Liver (tissue), 9 donors: ENCODE measurements around the gene CSNK1G1. TPM values are rescaled to one million over a fixed set of nuclear protein-coding genes. Genes with fewer than 3 reads are reported as not detected.

Experiments used
- DNase-seq: peaks from one replicate; pipeline ENCODE4 v3.0.0-alpha.2; 2017; ENCODE audit warnings: low spot score
- H3K27ac ChIP-seq, 2 donors: one replicate each; pipeline ENCODE4 v1.7.0; 2013; ENCODE audit warnings: inconsistent platforms in 2 of 2, low read length in 2 of 2, control low read depth in 1 of 2, low read depth in 1 of 2, mild to moderate bottlenecking in 1 of 2
- H3K27me3 ChIP-seq, 4 donors: one replicate each; pipeline versions ENCODE4 v1.6.1 to v1.7.0; 2013; ENCODE audit warnings: low read length in 3 of 4, inconsistent platforms in 1 of 4, mild to moderate bottlenecking in 1 of 4, moderate library complexity in 1 of 4; ENCODE audit not compliant: control insufficient read depth in 4 of 4, insufficient read depth in 4 of 4
- H3K36me3 ChIP-seq, 4 donors: one replicate each; pipeline versions ENCODE4 v1.6.1 to v1.7.0; 2013; ENCODE audit warnings: low read length in 3 of 4, mild to moderate bottlenecking in 3 of 4, low read depth in 1 of 4, moderate library complexity in 1 of 4; ENCODE audit not compliant: control insufficient read depth in 4 of 4, insufficient read depth in 3 of 4
- H3K4me1 ChIP-seq, 4 donors: one replicate each; pipeline versions ENCODE4 v1.6.1 to v1.7.0; 2013; ENCODE audit warnings: low read length in 3 of 4, mild to moderate bottlenecking in 3 of 4, moderate library complexity in 1 of 4; ENCODE audit not compliant: control insufficient read depth in 4 of 4, insufficient read depth in 4 of 4
- H3K4me3 ChIP-seq, 3 donors: one replicate each; pipeline versions ENCODE4 v1.6.1 to v1.7.0; 2013; ENCODE audit warnings: low read length in 3 of 3, control low read depth in 1 of 3, low read depth in 1 of 3, mild to moderate bottlenecking in 1 of 3
- H3K9ac ChIP-seq, 2 donors: one replicate each; pipeline ENCODE4 v1.7.0; 2013; ENCODE audit warnings: low read length in 2 of 2, mild to moderate bottlenecking in 2 of 2, moderate library complexity in 2 of 2, control low read depth in 1 of 2, low read depth in 1 of 2
- H3K9me3 ChIP-seq, 4 donors: one replicate each; pipeline versions ENCODE4 v1.6.1 to v1.7.0; 2013; ENCODE audit warnings: low read length in 3 of 4; ENCODE audit not compliant: control insufficient read depth in 4 of 4
- ATF3 ChIP-seq: IDR thresholded peaks from 2 replicates; pipeline ENCODE4 v1.6.1; 2016; ENCODE audit warnings: antibody characterized with exemption
- CTCF ChIP-seq: fragments of 150-350 bp; IDR thresholded peaks from 2 replicates; pipeline ENCODE4 v1.5.1; 2017; ENCODE audit warnings: improper control_type of control experiment, low read depth, low read length; ENCODE audit not compliant: missing input control
- EGR1 ChIP-seq, 2 donors: IDR thresholded peaks; 2 replicates each; pipeline ENCODE4 v1.6.1; 2016 to 2018; ENCODE audit warnings: antibody characterized with exemption in 2 of 2, low read depth in 2 of 2
- FOXA1 ChIP-seq: IDR thresholded peaks from 2 replicates; pipeline ENCODE4 v1.6.1; 2016; ENCODE audit warnings: antibody characterized with exemption
- FOXA2 ChIP-seq: IDR thresholded peaks from 2 replicates; pipeline ENCODE4 v1.6.1; 2016; ENCODE audit warnings: antibody characterized with exemption
- HNF4A ChIP-seq, 2 donors: conservative IDR thresholded peaks; 2 replicates each; pipeline ENCODE4 v1.6.1; 2016; ENCODE audit warnings: antibody characterized with exemption in 2 of 2, mild to moderate bottlenecking in 2 of 2
- HNF4G ChIP-seq: IDR thresholded peaks from 2 replicates; pipeline ENCODE4 v1.6.1; 2016; ENCODE audit warnings: antibody characterized with exemption
- JUND ChIP-seq, 2 donors: IDR thresholded peaks; 2 replicates each; pipeline ENCODE4 v1.6.1; 2016; ENCODE audit warnings: antibody characterized with exemption in 2 of 2
- MAX ChIP-seq: IDR thresholded peaks from 2 replicates; pipeline ENCODE4 v1.6.1; 2016; ENCODE audit warnings: antibody characterized with exemption
- NR2F2 ChIP-seq: IDR thresholded peaks from 2 replicates; pipeline ENCODE4 v1.6.1; 2016; ENCODE audit warnings: antibody characterized with exemption
- RAD21 ChIP-seq, 2 donors: IDR thresholded peaks; 2 replicates each; pipeline ENCODE4 v1.6.1; 2016; ENCODE audit warnings: antibody characterized with exemption in 2 of 2, mild to moderate bottlenecking in 2 of 2
- REST ChIP-seq: IDR thresholded peaks from 2 replicates; pipeline ENCODE4 v1.6.1; 2016; ENCODE audit warnings: antibody characterized with exemption, mild to moderate bottlenecking
- RXRA ChIP-seq, 2 donors: IDR thresholded peaks; 2 replicates each; pipeline ENCODE4 v1.6.1; 2017 to 2018; ENCODE audit warnings: antibody characterized with exemption in 2 of 2, mild to moderate bottlenecking in 1 of 2
- SP1 ChIP-seq: IDR thresholded peaks from 2 replicates; pipeline ENCODE4 v1.6.1; 2018; ENCODE audit warnings: antibody characterized with exemption, mild to moderate bottlenecking
- TAF1 ChIP-seq: conservative IDR thresholded peaks from 2 replicates; pipeline ENCODE4 v1.6.1; 2016; ENCODE audit warnings: antibody characterized with exemption, mild to moderate bottlenecking
- YY1 ChIP-seq: IDR thresholded peaks from 2 replicates; pipeline ENCODE4 v1.6.1; 2016; ENCODE audit warnings: antibody characterized with exemption, mild to moderate bottlenecking
- ZBTB33 ChIP-seq: IDR thresholded peaks from 2 replicates; pipeline ENCODE4 v1.6.1; 2016; ENCODE audit warnings: antibody characterized with exemption
- WGBS: extraction: QIAGEN DNeasy Blood & Tissue Kit; methylation state at CpG from one replicate; pipeline ENCODE4 v1.1.7; 2013; 5-methylcytosine and 5-hydroxymethylcytosine counted together
- polyA plus RNA-seq, 2 donors: library from polyadenylated mRNA; stranded (reverse) in 1 of 2; unstranded in 1 of 2; fragments of 200-250 nt in 1 of 2; fragments of >200 nt in 1 of 2; fragmentation: Nextera tagmentation in 1 of 2; extraction: Ambion mirVana in 1 of 2; gene quantifications; one replicate each; pipeline versions ENCODE4 v1.2.1 to v1.2.3, GENCODE V29; 2013 to 2015
- total RNA-seq, 2 donors: library from RNA; depleted of rRNA; stranded (reverse); fragments of >200 nt; gene quantifications; one replicate each; pipeline ENCODE4 v1.2.3, GENCODE V29; 2014
- donor health status: healthy.
- donor health status: healthy.
- donor health status: healthy.
- donor health status: healthy.
- donor health status: healthy.

Gene CSNK1G1
- total and polyA plus RNA-seq, 4 donors, result 1.7 to 9.1 (median 5.8) TPM

GRCh38 chr15:64193971-64194370 lies 162.0 kb downstream of the CSNK1G1 start:
- no peaks in the 10 kb centered on the region for H3K9me3 ChIP-seq
- no peak overlapping the region for H3K9ac ChIP-seq
- H3K27ac ChIP-seq, result no peak overlapping the region
- peaks cover 0 to 5% (median 4%) of the 10 kb centered on the region in 4 donors for H3K36me3 ChIP-seq
- no peaks in the 10 kb centered on the region for H3K4me1 ChIP-seq
- H3K4me3 ChIP-seq, result no peak overlapping the region
- TF ChIP-seq NR2F2, result no peak
- no peak for TF ChIP-seq RXRA (IDR thresholded peaks at IDR 0.05)
- no peak for TF ChIP-seq ZBTB33
- no peak for TF ChIP-seq REST
- TF ChIP-seq TAF1, result no peak
- TF ChIP-seq CTCF, result no peak
- TF ChIP-seq HNF4G, result no peak
- no peak for TF ChIP-seq FOXA1
- TF ChIP-seq SP1, result no peak
- no peak for TF ChIP-seq FOXA2
- TF ChIP-seq YY1, result no peak
- TF ChIP-seq HNF4A (conservative IDR thresholded peaks at IDR 0.05), result no peak
- TF ChIP-seq RAD21 (IDR thresholded peaks at IDR 0.05), result no peak
- no peak for TF ChIP-seq JUND (IDR thresholded peaks at IDR 0.05)
- TF ChIP-seq EGR1 (IDR thresholded peaks at IDR 0.05; ENCODE audit: low read depth in 2 of 2), result no peak
- no peak for TF ChIP-seq ATF3
- TF ChIP-seq MAX, result no peak
- 88% methylated on average over 6 of the region's 6 CpGs for WGBS
- no peaks in the 10 kb centered on the region for H3K27me3 ChIP-seq
- DNase-seq, result no peak
